HepG2 (cell line): Measurements from ENCODE around the gene TBC1D16. TPM values are rescaled to one million over a fixed set of nuclear protein-coding genes. Genes with fewer than 3 reads are reported as not detected.

ENCODE experiments used
- ATF7 ChIP-seq, 2 experiments: fragments of 450-650 bp in 1 of 2; sonication (generic) in 1 of 2; formaldehyde crosslinking in 1 of 2; IDR thresholded peaks; 2 replicates each; pipeline versions ENCODE4 v1.4.0 to v1.6.1; 2016 to 2020; ENCODE audit warnings: antibody characterized with exemption in 1 of 2, mild to moderate bottlenecking in 1 of 2, missing genetic modification reagents in 1 of 2
- CBX5 ChIP-seq: sonication (generic); formaldehyde crosslinking; IDR thresholded peaks from 2 replicates; pipeline ENCODE4 v1.4.0; 2020; ENCODE audit warnings: missing genetic modification reagents, borderline replicate concordance
- EHMT2 ChIP-seq: fragments of 200-600 bp; sonication (generic); IDR thresholded peaks from 2 replicates; pipeline ENCODE4 v1.7.0; 2017; ENCODE audit warnings: antibody characterized with exemption, low read depth, low read length, borderline replicate concordance
- EP300 ChIP-seq, 3 experiments: sonication (generic) in 1 of 3; formaldehyde crosslinking in 1 of 3; IDR thresholded peaks; 2 replicates each; pipeline versions ENCODE4 v1.5.1 to v1.6.1; 2011 to 2020; ENCODE audit warnings: low read depth in 2 of 3, low read length in 2 of 3, borderline replicate concordance in 1 of 3, improper control_type of control experiment in 1 of 3, mild to moderate bottlenecking in 1 of 3, missing genetic modification reagents in 1 of 3, moderate library complexity in 1 of 3
- HNRNPH1 ChIP-seq: fragments of 200-400 bp; formaldehyde crosslinking; optimal IDR thresholded peaks from 2 replicates; pipeline ENCODE3; 2017; ENCODE audit warnings: mild to moderate bottlenecking, low read depth, low read length
- POLR2G ChIP-seq: fragments of 200-400 bp; formaldehyde crosslinking; IDR thresholded peaks from 2 replicates; pipeline ENCODE4 v1.6.1; 2018; ENCODE audit warnings: mild to moderate bottlenecking, low read depth, low read length, moderate library complexity
- RFXAP ChIP-seq: sonication (generic); formaldehyde crosslinking; IDR thresholded peaks from 2 replicates; pipeline ENCODE4 v1.4.0; 2020; ENCODE audit warnings: missing genetic modification reagents, borderline replicate concordance
- SNRNP70 ChIP-seq: fragments of 200-400 bp; formaldehyde crosslinking; IDR thresholded peaks from 2 replicates; pipeline ENCODE4 v1.6.1; 2017; ENCODE audit warnings: mild to moderate bottlenecking, low read depth, low read length, moderate library complexity
- SP2 ChIP-seq: sonication (generic); formaldehyde crosslinking; IDR thresholded peaks from 2 replicates; pipeline ENCODE4 v1.5.1; 2020; ENCODE audit warnings: mild to moderate bottlenecking, missing genetic modification reagents
- TEAD3 ChIP-seq: optimal IDR thresholded peaks from 2 replicates; pipeline ENCODE3; 2016; ENCODE audit warnings: borderline replicate concordance
- ZNF232 ChIP-seq: sonication (generic); formaldehyde crosslinking; IDR thresholded peaks from 2 replicates; pipeline ENCODE4 v1.4.0; 2020; ENCODE audit warnings: missing genetic modification reagents, borderline replicate concordance
- ZNF264 ChIP-seq: sonication (generic); formaldehyde crosslinking; IDR thresholded peaks from 2 replicates; pipeline ENCODE4 v1.4.0; 2020; ENCODE audit warnings: missing genetic modification reagents
- ZNF619 ChIP-seq: sonication (generic); formaldehyde crosslinking; IDR thresholded peaks from 2 replicates; pipeline ENCODE4 v1.4.0; 2020; ENCODE audit warnings: mild to moderate bottlenecking, missing genetic modification reagents
- ZNF629 ChIP-seq: sonication (generic); formaldehyde crosslinking; conservative IDR thresholded peaks from 2 replicates; pipeline ENCODE4 v1.5.0; 2020; ENCODE audit warnings: missing genetic modification reagents
- ZNF670 ChIP-seq: sonication (generic); formaldehyde crosslinking; IDR thresholded peaks from 2 replicates; pipeline ENCODE4 v1.8.0; 2022; ENCODE audit warnings: mild to moderate bottlenecking, missing genetic modification reagents, borderline replicate concordance
- ZNF746 ChIP-seq: sonication (generic); formaldehyde crosslinking; IDR thresholded peaks from 2 replicates; pipeline ENCODE4 v1.8.0; 2022; ENCODE audit warnings: mild to moderate bottlenecking, missing genetic modification reagents
- ZNF83 ChIP-seq: sonication (generic); formaldehyde crosslinking; IDR thresholded peaks from 2 replicates; pipeline ENCODE4 v1.4.0; 2020; ENCODE audit warnings: missing genetic modification reagents, mild to moderate bottlenecking, borderline replicate concordance
- ZNF850 ChIP-seq: sonication (generic); formaldehyde crosslinking; conservative IDR thresholded peaks from 2 replicates; pipeline ENCODE4 v1.9.0; 2021; ENCODE audit warnings: mild to moderate bottlenecking, missing genetic modification reagents
- polyA plus RNA-seq, 8 experiments: library from polyadenylated mRNA; depleted of rRNA in 3 of 8; stranded (reverse) in 7 of 8; unstranded in 1 of 8; fragments of >200 nt; fragmentation: Illumina TruSeq in 4 of 8; extraction: Trizol in 4 of 8; gene quantifications; 2 replicates each; pipeline versions ENCODE4 v1.2.1 to v1.2.3, GENCODE V29; 2011 to 2016; ENCODE audit warnings: low read depth in 4 of 8, missing spikeins in 1 of 8, mixed read lengths in 1 of 8; ENCODE audit not compliant: insufficient read depth in 1 of 8
- total RNA-seq, 5 experiments: library from RNA; depleted of rRNA; stranded (reverse); fragments of >200 nt; fragmentation: Illumina TruSeq; extraction: Trizol; gene quantifications; 2 replicates each; pipeline ENCODE4 v1.2.3, GENCODE V29; 2016; ENCODE audit warnings: low read depth in 1 of 5
- TF ChIP-seq, protein P1 (sequence below): sonication (generic); formaldehyde crosslinking; IDR thresholded peaks from 2 replicates; pipeline ENCODE4 v1.4.0; 2020; ENCODE audit warnings: missing genetic modification reagents
- TF ChIP-seq, protein P2 (sequence below): sonication (generic); formaldehyde crosslinking; IDR thresholded peaks from 2 replicates; pipeline ENCODE4 v1.8.1; 2022; ENCODE audit warnings: low read depth, mild to moderate bottlenecking, missing genetic modification reagents
- TF ChIP-seq, protein P3 (sequence below): sonication (generic); formaldehyde crosslinking; IDR thresholded peaks from 2 replicates; pipeline ENCODE4 v1.5.1; 2020; ENCODE audit warnings: mild to moderate bottlenecking, missing genetic modification reagents, moderate library complexity
- TF ChIP-seq, protein P4 (sequence below): sonication (generic); formaldehyde crosslinking; IDR thresholded peaks from 2 replicates; pipeline ENCODE4 v1.5.0; 2020; ENCODE audit warnings: missing genetic modification reagents

The TBC1D16 gene
- total and polyA plus RNA-seq, 2 of the 13 experiments (the other 11 are each of a cell fraction or from before 2014, with no cell fraction given), result 14.9 to 24.9 TPM

DNA sequence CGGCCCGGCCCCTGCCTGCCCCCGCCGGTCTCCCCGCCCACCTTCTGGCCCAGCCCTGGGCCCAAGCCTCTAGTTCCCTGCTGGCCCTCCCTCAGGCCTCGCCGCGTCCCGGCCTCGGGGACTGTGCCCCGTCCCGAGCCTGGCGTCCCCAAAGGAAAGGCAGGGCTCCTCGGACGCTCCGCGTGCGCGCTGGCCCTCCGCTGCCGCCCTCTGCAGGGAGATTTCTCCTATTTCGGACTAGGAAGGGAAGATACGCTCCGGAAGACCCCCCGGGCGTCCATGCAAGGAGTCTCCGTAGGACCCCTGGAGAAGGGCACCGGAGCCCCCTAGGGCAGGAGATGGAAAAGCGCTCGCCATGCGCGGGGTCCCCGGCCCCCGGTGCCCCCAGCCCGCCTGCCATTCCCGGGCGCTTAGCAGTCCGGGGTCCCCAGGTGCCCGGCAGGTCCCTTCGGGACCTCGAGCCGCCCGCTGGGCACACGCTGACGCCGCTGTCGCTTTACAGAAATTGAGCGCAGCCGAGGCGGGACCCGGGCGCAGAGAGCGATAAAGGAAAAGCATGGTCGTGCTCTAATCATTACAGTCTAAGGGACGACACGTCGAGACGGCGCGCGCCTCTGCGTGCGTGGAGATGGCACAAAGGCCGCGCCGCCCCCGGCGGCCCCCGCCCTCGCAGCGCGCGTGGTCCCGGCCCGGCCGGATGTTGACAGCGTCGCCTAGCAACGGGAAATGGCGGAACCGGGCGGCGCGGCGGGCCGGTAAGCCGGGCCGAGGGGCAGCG lies 454 bp upstream of the TBC1D16 start, which contains the start of gene CCDC40 (continued):
- TF ChIP-seq HNRNPH1 (no peak), EP300 (IDR thresholded peaks at IDR 0.05; ENCODE audit: low read depth in 2 of 2, low read length in 2 of 2) (peak in 1 of 2 experiments; percentile 52; a peak in 1 of 4 replicates), EP300 (CRISPR knock-in tag; IDR thresholded peaks at IDR 0.05; ENCODE audit: borderline replicate concordance) (no peak), ZNF232 (CRISPR knock-in tag) (no peak; the same call in 1 of the 2 replicates), SP2 (CRISPR knock-in tag) (peak; percentile 54; the same call in 1 of the 2 replicates), ZNF629 (CRISPR knock-in tag) (no peak), ATF7 (IDR thresholded peaks at IDR 0.05) (no peak), ATF7 (CRISPR knock-in tag; IDR thresholded peaks at IDR 0.05) (0 out of 2 replicates have a peak, but pooled peaks have one; percentile 32), ZNF746 (CRISPR knock-in tag) (peak; percentile 21; the same call in 1 of the 2 replicates), ZNF83 (no peak), SNRNP70 (no peak), EHMT2 (no peak), CBX5 (CRISPR knock-in tag) (no peak), ZNF850 (peak; percentile 93; the same call in 1 of the 2 replicates), ZNF619 (CRISPR knock-in tag) (peak; percentile 53; the same call in 1 of the 2 replicates), ZNF670 (CRISPR knock-in tag) (no peak; the same call in 1 of the 2 replicates), POLR2G (peak; percentile 88), TEAD3 (no peak), ZNF264 (CRISPR knock-in tag) (peak; percentile 16; the same call in 1 of the 2 replicates), RFXAP (CRISPR knock-in tag) (no peak)
- TF ChIP-seq, protein P1, sequence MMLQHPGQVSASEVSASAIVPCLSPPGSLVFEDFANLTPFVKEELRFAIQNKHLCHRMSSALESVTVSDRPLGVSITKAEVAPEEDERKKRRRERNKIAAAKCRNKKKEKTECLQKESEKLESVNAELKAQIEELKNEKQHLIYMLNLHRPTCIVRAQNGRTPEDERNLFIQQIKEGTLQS (CRISPR knock-in tag), result peak; percentile 32; the same call in 1 of the 2 replicates
- TF ChIP-seq, protein P2, sequence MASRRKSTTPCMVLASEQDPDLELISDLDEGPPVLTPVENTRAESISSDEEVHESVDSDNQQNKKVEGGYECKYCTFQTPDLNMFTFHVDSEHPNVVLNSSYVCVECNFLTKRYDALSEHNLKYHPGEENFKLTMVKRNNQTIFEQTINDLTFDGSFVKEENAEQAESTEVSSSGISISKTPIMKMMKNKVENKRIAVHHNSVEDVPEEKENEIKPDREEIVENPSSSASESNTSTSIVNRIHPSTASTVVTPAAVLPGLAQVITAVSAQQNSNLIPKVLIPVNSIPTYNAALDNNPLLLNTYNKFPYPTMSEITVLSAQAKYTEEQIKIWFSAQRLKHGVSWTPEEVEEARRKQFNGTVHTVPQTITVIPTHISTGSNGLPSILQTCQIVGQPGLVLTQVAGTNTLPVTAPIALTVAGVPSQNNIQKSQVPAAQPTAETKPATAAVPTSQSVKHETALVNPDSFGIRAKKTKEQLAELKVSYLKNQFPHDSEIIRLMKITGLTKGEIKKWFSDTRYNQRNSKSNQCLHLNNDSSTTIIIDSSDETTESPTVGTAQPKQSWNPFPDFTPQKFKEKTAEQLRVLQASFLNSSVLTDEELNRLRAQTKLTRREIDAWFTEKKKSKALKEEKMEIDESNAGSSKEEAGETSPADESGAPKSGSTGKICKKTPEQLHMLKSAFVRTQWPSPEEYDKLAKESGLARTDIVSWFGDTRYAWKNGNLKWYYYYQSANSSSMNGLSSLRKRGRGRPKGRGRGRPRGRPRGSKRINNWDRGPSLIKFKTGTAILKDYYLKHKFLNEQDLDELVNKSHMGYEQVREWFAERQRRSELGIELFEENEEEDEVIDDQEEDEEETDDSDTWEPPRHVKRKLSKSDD, result peak; percentile 50
- TF ChIP-seq, protein P3, sequence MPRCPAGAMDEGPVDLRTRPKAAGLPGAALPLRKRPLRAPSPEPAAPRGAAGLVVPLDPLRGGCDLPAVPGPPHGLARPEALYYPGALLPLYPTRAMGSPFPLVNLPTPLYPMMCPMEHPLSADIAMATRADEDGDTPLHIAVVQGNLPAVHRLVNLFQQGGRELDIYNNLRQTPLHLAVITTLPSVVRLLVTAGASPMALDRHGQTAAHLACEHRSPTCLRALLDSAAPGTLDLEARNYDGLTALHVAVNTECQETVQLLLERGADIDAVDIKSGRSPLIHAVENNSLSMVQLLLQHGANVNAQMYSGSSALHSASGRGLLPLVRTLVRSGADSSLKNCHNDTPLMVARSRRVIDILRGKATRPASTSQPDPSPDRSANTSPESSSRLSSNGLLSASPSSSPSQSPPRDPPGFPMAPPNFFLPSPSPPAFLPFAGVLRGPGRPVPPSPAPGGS (CRISPR knock-in tag), result no peak; the same call in none of the 2 replicates
- TF ChIP-seq, protein P4, sequence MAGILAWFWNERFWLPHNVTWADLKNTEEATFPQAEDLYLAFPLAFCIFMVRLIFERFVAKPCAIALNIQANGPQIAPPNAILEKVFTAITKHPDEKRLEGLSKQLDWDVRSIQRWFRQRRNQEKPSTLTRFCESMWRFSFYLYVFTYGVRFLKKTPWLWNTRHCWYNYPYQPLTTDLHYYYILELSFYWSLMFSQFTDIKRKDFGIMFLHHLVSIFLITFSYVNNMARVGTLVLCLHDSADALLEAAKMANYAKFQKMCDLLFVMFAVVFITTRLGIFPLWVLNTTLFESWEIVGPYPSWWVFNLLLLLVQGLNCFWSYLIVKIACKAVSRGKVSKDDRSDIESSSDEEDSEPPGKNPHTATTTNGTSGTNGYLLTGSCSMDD (CRISPR knock-in tag), result 0 out of 2 replicates have a peak, but pooled peaks have one; percentile 32
